ENCODE data around the gene TC2N. TPM values are rescaled to one million over a fixed set of nuclear protein-coding genes. Genes with fewer than 3 reads are reported as not detected.

Gene TC2N
- total RNA-seq, 2 donors from 2014 or later, result 178 to 214 TPM

DNA sequence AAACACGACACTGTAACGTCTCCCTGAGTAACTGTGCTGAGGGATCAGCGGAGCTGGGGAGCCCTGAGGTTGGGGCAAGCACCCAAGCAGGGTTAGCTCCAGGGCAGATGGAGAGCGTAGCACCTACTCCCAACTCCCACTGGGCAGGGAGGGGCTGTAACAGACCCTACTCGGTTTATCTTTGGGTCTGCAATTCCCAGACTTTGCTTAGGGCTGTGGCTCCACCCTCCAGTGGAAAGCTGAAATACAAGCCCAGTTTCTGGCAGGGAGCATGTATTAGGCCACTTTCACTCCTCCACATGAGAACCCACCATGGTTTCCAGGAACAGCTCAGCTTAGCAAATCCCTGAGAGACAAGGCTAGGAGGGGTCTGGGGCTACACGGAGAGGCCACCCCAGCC, 17.3 kb upstream of the TC2N start:
- H3K4me1 Mint-ChIP-seq, result peaks cover 16% of the 10 kb centered on the region
- H3K36me3 Mint-ChIP-seq (ENCODE audit: low read depth), result no peaks in the 10 kb centered on the region
- no peak overlapping the region for H3K4me3 Mint-ChIP-seq
- no peak overlapping the region for H3K27ac Mint-ChIP-seq
- ATAC-seq (no peak), DNase-seq (no peak)
- H3K27me3 Mint-ChIP-seq, result no peaks in the 10 kb centered on the region
- H3K9me3 ChIP-seq (ENCODE audit: control insufficient read depth, low read length, poor library complexity, severe bottlenecking), result no peaks in the 10 kb centered on the region

DNA sequence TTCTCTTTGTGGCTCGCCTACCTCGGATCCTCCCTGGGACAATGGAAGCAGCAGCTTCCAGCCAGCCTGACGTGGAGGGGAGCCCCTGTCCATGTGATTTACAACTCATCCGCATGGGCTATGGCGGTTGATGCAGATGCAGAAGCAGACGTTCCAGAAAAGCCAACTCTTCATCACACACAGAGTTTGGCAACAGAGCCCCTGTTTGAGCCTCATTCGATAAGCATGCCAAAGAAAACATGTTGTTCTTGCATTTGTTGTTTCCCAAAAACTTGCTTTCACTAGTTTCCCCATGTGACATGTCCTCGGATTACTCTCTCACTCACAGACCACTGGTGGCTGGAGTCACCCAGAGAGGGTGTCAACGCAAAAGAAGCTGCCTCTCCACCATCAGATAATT, 16.4 kb upstream of the TC2N start:
- no peaks in the 10 kb centered on the region for H3K9me3 ChIP-seq (ENCODE audit: control insufficient read depth, low read length, poor library complexity, severe bottlenecking)
- H3K27ac Mint-ChIP-seq, result no peak overlapping the region
- DNase-seq (no peak), ATAC-seq (no peak)
- H3K27me3 Mint-ChIP-seq, result no peaks in the 10 kb centered on the region
- H3K36me3 Mint-ChIP-seq (ENCODE audit: low read depth), result no peaks in the 10 kb centered on the region
- H3K4me3 Mint-ChIP-seq, result no peak overlapping the region
- H3K4me1 Mint-ChIP-seq, result peaks cover 17% of the 10 kb centered on the region

- H3K9me3 ChIP-seq (ENCODE audit: control insufficient read depth, low read length, poor library complexity, severe bottlenecking), result no peaks in the 10 kb centered on the region
- Mint-ChIP-seq H3K36me3 (ENCODE audit: low read depth) (peaks cover 2% of the 10 kb centered on the region), H3K27me3 (no peaks in the 10 kb centered on the region), H3K27ac (no peak overlapping the region), H3K4me3 (no peak overlapping the region), H3K4me1 (peaks cover 19% of the 10 kb centered on the region)
- ATAC-seq (no peak), DNase-seq (no peak)
Measured at GRCh38 chr14:91882776-91883175, 15.4 kb upstream of the TC2N start.

DNA sequence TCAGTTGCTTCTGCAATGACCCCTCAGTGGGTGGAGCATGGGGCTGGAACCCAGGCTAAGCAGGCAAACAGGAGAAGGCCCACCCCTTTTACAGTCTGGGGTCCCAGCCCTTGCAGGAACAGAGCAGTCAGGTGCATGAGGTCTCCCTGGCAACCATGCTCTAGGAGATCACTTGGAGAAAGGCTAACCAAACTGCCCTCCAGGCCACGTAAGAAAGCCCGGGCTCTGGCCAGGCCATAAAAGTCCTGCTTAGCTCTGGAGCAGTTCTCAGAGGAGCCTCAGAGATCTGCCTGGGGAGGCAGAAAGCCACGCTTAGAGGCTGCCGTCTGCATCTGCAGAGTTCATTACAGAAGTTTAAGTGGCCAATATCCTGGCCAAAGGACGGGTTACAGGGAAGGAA, 15.0 kb upstream of the TC2N start:
- Mint-ChIP-seq H3K27me3 (no peaks in the 10 kb centered on the region), H3K4me1 (peaks cover 20% of the 10 kb centered on the region), H3K4me3 (no peak overlapping the region), H3K36me3 (ENCODE audit: low read depth) (peaks cover 2% of the 10 kb centered on the region), H3K27ac (no peak overlapping the region)
- ATAC-seq (no peak), DNase-seq (no peak)
- H3K9me3 ChIP-seq (ENCODE audit: control insufficient read depth, low read length, poor library complexity, severe bottlenecking), result no peaks in the 10 kb centered on the region

- ATAC-seq (no peak), DNase-seq (no peak)
- peak overlapping the region; percentile 91 for H3K27ac Mint-ChIP-seq
- no peak overlapping the region for H3K4me3 Mint-ChIP-seq
- peaks cover 33% of the 10 kb centered on the region for H3K4me1 Mint-ChIP-seq
- H3K9me3 ChIP-seq (ENCODE audit: control insufficient read depth, low read length, poor library complexity, severe bottlenecking), result no peaks in the 10 kb centered on the region
- no peaks in the 10 kb centered on the region for H3K27me3 Mint-ChIP-seq
- H3K36me3 Mint-ChIP-seq (ENCODE audit: low read depth), result peaks cover 2% of the 10 kb centered on the region
Measured at GRCh38 chr14:91879196-91879595, 11.9 kb upstream of the TC2N start.

GRCh38 chr14:91878274-91878673, 10.9 kb upstream of the TC2N start:
- Mint-ChIP-seq H3K4me3 (no peak overlapping the region), H3K36me3 (ENCODE audit: low read depth) (peaks cover 2% of the 10 kb centered on the region), H3K4me1 (peaks cover 40% of the 10 kb centered on the region), H3K27me3 (no peaks in the 10 kb centered on the region), H3K27ac (no peak overlapping the region)
- no peaks in the 10 kb centered on the region for H3K9me3 ChIP-seq (ENCODE audit: control insufficient read depth, low read length, poor library complexity, severe bottlenecking)
- DNase-seq (no peak), ATAC-seq (no peak)

DNA sequence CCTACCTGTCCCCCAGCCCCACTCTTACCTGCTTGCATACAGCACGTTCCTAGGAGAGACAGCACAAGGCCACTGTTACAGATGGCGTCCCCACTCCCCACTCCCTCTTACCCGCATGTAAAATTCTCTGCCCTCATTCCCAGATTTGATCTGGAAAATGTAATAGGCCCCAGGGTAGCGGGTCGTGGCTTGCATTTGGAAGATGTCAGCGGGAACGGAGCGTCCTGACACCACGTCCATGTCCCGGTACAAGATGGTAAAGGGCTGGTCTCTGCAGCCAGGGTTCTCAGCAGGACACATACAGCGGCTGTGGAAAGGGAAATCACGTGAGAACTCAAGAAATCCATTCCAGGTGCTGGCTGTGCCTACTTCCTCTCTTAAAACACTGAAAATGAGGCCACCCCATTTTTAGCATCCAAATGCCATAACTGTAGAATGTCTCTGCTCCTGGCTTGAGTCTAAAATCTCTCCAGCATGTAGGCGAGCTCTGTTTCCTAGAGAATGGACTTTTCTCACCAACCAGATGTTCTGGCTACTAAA, 10.1 kb upstream of the TC2N start:
- Mint-ChIP-seq H3K27me3 (no peaks in the 10 kb centered on the region), H3K27ac (peak overlapping the region; percentile 100), H3K4me1 (peaks cover 46% of the 10 kb centered on the region), H3K4me3 (no peak overlapping the region), H3K36me3 (ENCODE audit: low read depth) (peaks cover 2% of the 10 kb centered on the region)
- no peak for DNase-seq
- H3K9me3 ChIP-seq (ENCODE audit: control insufficient read depth, low read length, poor library complexity, severe bottlenecking), result no peaks in the 10 kb centered on the region
- ATAC-seq, result no peak

DNA sequence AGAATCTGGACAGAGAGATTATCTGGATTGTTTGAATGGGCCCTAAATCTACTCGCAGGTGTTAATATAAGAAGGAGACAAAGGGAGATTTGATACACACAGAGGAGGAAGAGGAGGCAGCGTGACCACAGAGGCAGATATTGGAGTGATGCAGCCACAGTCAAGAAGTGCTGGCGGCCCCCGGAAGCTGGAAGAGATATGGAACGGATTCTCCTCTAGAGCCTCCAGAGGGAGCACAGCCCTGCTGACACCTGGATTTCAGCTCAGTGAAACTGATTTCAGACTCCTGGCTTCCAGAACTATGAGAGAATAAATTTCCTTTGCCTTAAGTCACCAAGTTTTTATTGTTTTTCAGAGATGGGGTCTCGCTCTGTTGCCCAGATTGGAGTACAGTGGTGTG, 9.2 kb upstream of the TC2N start:
- H3K9me3 ChIP-seq (ENCODE audit: control insufficient read depth, low read length, poor library complexity, severe bottlenecking), result no peaks in the 10 kb centered on the region
- Mint-ChIP-seq H3K36me3 (ENCODE audit: low read depth) (peaks cover 2% of the 10 kb centered on the region), H3K4me1 (peaks cover 52% of the 10 kb centered on the region), H3K4me3 (no peak overlapping the region), H3K27me3 (no peaks in the 10 kb centered on the region), H3K27ac (peak overlapping the region; percentile 100)
- ATAC-seq, result no peak
- DNase-seq, result no peak

GRCh38 chr14:91875525-91876286, 8.4 kb upstream of the TC2N start:
- Mint-ChIP-seq H3K36me3 (ENCODE audit: low read depth) (peaks cover 2% of the 10 kb centered on the region), H3K27ac (peak overlapping the region; percentile 100), H3K4me3 (no peak overlapping the region), H3K27me3 (no peaks in the 10 kb centered on the region), H3K4me1 (peaks cover 47% of the 10 kb centered on the region)
- no peaks in the 10 kb centered on the region for H3K9me3 ChIP-seq (ENCODE audit: control insufficient read depth, low read length, poor library complexity, severe bottlenecking)
- ATAC-seq, result no peak
- no peak for DNase-seq

GRCh38 chr14:91873471-91874415, 6.4 kb upstream of the TC2N start:
- peak overlapping the region; percentile 100 for H3K27ac Mint-ChIP-seq
- H3K9me3 ChIP-seq (ENCODE audit: control insufficient read depth, low read length, poor library complexity, severe bottlenecking), result no peaks in the 10 kb centered on the region
- H3K4me3 Mint-ChIP-seq, result peak overlapping the region; percentile 88
- ATAC-seq (peak; percentile 80), DNase-seq (peak; percentile 38 to 63 (median 59))
- H3K36me3 Mint-ChIP-seq (ENCODE audit: low read depth), result peaks cover 2% of the 10 kb centered on the region
- H3K4me1 Mint-ChIP-seq, result peaks cover 64% of the 10 kb centered on the region
- no peaks in the 10 kb centered on the region for H3K27me3 Mint-ChIP-seq

- no peaks in the 10 kb centered on the region for H3K9me3 ChIP-seq (ENCODE audit: control insufficient read depth, low read length, poor library complexity, severe bottlenecking)
- no peaks in the 10 kb centered on the region for H3K36me3 Mint-ChIP-seq (ENCODE audit: low read depth)
- H3K4me3 Mint-ChIP-seq, result peak overlapping the region; percentile 88
- DNase-seq, result peak; percentile 35 to 62 (median 50)
- peak; percentile 56 for ATAC-seq
- H3K27ac Mint-ChIP-seq, result peak overlapping the region; percentile 100
- H3K27me3 Mint-ChIP-seq, result no peaks in the 10 kb centered on the region
- peaks cover 68% of the 10 kb centered on the region for H3K4me1 Mint-ChIP-seq
Measured at GRCh38 chr14:91872517-91873470, 5.5 kb upstream of the TC2N start.

DNA sequence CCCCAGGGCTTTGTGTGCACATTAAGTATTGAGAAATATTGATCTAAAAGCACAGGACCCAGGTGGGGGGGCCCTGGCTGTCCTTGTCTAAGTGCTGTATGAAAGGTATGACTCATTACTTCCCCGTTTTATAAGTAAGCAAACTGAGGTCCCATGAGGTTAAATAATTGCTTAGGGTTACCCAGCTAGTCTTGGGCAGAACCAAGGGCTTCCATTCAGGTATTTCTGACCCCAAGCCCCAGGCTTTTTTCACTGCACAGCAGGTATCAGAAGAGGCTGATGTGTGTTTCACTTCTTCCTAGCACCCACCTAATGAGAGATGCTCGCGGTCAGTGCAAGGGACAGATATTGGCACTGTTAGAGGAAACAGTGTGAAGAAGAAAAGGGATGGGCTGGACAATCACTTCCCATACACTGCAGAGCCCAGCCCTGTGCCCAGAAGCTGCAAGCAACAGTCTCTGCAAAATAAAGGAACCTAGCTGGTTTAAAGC, 4.7 kb upstream of the TC2N start:
- Mint-ChIP-seq H3K4me1 (peaks cover 74% of the 10 kb centered on the region), H3K4me3 (peak overlapping the region; percentile 88), H3K27ac (peak overlapping the region; percentile 100), H3K36me3 (ENCODE audit: low read depth) (peaks cover 2% of the 10 kb centered on the region), H3K27me3 (no peaks in the 10 kb centered on the region)
- ATAC-seq (no peak), DNase-seq (peak in 1 of 3 donors; percentile 50)
- no peaks in the 10 kb centered on the region for H3K9me3 ChIP-seq (ENCODE audit: control insufficient read depth, low read length, poor library complexity, severe bottlenecking)
